Neural cell (in vitro differentiated cells): ENCODE results near the gene MORN4. TPM values are rescaled to one million over a fixed set of nuclear protein-coding genes. Genes with fewer than 3 reads are reported as not detected.

Experiments
- H2AFZ ChIP-seq: fragments of 200-600, 300-800 bp; sonication (generic), shearing (Covaris generic); 2 replicates; pipeline ENCODE4 v1.6.0; 2014; ENCODE audit warnings: low read depth, mild to moderate bottlenecking, antibody characterized with exemption, low read length, moderate library complexity
- H3F3A ChIP-seq: fragments of 200-600 bp; shearing (Covaris generic); 2 replicates; pipeline ENCODE4 v1.6.1; 2016; ENCODE audit warnings: mild to moderate bottlenecking, moderate library complexity, mixed read lengths, antibody characterized with exemption, low read length; ENCODE audit not compliant: insufficient read depth, poor library complexity, severe bottlenecking
- H3K27ac ChIP-seq: fragments of 200-600, 300-800 bp; sonication (generic), shearing (Covaris generic); 2 replicates; pipeline ENCODE4 v1.5.1; 2014; ENCODE audit warnings: mild to moderate bottlenecking, low read length, moderate library complexity
- H3K27me3 ChIP-seq: fragments of 300-800, 200-600 bp; sonication (generic), shearing (Covaris generic); 2 replicates; pipeline ENCODE4 v1.6.0; 2014; ENCODE audit warnings: mild to moderate bottlenecking, low read depth, low read length, moderate library complexity; ENCODE audit not compliant: insufficient read depth
- H3K36me3 ChIP-seq: fragments of 300-800, 200-600 bp; sonication (generic), shearing (Covaris generic); 2 replicates; pipeline ENCODE4 v1.5.1; 2014; ENCODE audit warnings: mild to moderate bottlenecking, antibody characterized with exemption, low read length, moderate library complexity; ENCODE audit not compliant: insufficient read depth
- H3K4me2 ChIP-seq: fragments of 300-800, 200-600 bp; sonication (generic), shearing (Covaris generic); 2 replicates; pipeline ENCODE4 v1.6.0; 2014; ENCODE audit warnings: mild to moderate bottlenecking, low read length
- H3K4me3 ChIP-seq: fragments of 300-800, 200-600 bp; sonication (generic), shearing (Covaris generic); 2 replicates; pipeline ENCODE4 v1.5.1; 2014; ENCODE audit warnings: mild to moderate bottlenecking, low read length, moderate library complexity
- H3K79me2 ChIP-seq: fragments of 200-600 bp; shearing (Covaris generic); replicated peaks from 2 replicates; pipeline ENCODE4 v1.6.0; 2014; ENCODE audit warnings: mild to moderate bottlenecking, low read length, moderate library complexity; ENCODE audit not compliant: insufficient read depth
- H3K9ac ChIP-seq: fragments of 300-800, 200-600 bp; sonication (generic), shearing (Covaris generic); 2 replicates; pipeline ENCODE4 v1.6.1; 2016; ENCODE audit warnings: mild to moderate bottlenecking, low read length, mixed read lengths
- H3K9me2 ChIP-seq: fragments of 200-600 bp; shearing (Covaris generic); 2 replicates; pipeline ENCODE4 v1.6.1; 2016; ENCODE audit warnings: mild to moderate bottlenecking, low read length, mixed read lengths; ENCODE audit not compliant: insufficient read depth
- H3K9me3 ChIP-seq: fragments of 200-600, 300-800 bp; sonication (generic), shearing (Covaris generic); 2 replicates; pipeline ENCODE4 v1.6.1; 2016; ENCODE audit warnings: mild to moderate bottlenecking, mixed run types, low read length, moderate library complexity, mixed read lengths
- H4K20me1 ChIP-seq: fragments of 200-600 bp; shearing (Covaris generic); 2 replicates; pipeline ENCODE4 v1.6.1; 2016; ENCODE audit warnings: mild to moderate bottlenecking, mixed run types; ENCODE audit not compliant: insufficient read depth
- CTCF ChIP-seq: fragments of 450-650 bp; IDR thresholded peaks from 2 replicates; pipeline ENCODE4 v1.5.1; 2014; ENCODE audit warnings: antibody characterized with exemption, mild to moderate bottlenecking, moderate library complexity; ENCODE audit not compliant: poor library complexity, severe bottlenecking
- EP300 ChIP-seq: fragments of 450-650 bp; conservative IDR thresholded peaks from 2 replicates; pipeline ENCODE4 v1.6.1; 2014; ENCODE audit warnings: antibody characterized with exemption, mild to moderate bottlenecking, moderate library complexity; ENCODE audit not compliant: poor library complexity, severe bottlenecking
- EZH2 ChIP-seq: fragments of 200-600, 300-800 bp; shearing (Covaris generic), sonication (generic); IDR thresholded peaks from 2 replicates; pipeline ENCODE4 v1.6.1; 2014; ENCODE audit warnings: antibody characterized with exemption, low read length, borderline replicate concordance, mild to moderate bottlenecking; ENCODE audit not compliant: insufficient read depth, poor library complexity, severe bottlenecking
- MXI1 ChIP-seq: fragments of 450-650 bp; conservative IDR thresholded peaks from 2 replicates; pipeline ENCODE4 v1.6.1; 2014; ENCODE audit warnings: antibody characterized with exemption, mild to moderate bottlenecking; ENCODE audit not compliant: poor library complexity, severe bottlenecking
- POLR2AphosphoS5 ChIP-seq: IDR thresholded peaks from 2 replicates; pipeline ENCODE4 v1.6.1; 2012
- RAD21 ChIP-seq: fragments of 450-650 bp; conservative IDR thresholded peaks from 2 replicates; pipeline ENCODE4 v1.6.1; 2014; ENCODE audit warnings: antibody characterized with exemption, mild to moderate bottlenecking, moderate library complexity
- REST ChIP-seq: IDR thresholded peaks from 2 replicates; pipeline ENCODE4 v1.6.1; 2012; ENCODE audit warnings: borderline replicate concordance
- SMC3 ChIP-seq: fragments of 450-650 bp; conservative IDR thresholded peaks from 2 replicates; pipeline ENCODE4 v1.6.1; 2014; ENCODE audit warnings: antibody characterized with exemption, mild to moderate bottlenecking, moderate library complexity; ENCODE audit not compliant: poor library complexity
- TAF1 ChIP-seq: IDR thresholded peaks from 2 replicates; pipeline ENCODE4 v1.6.1; 2012; ENCODE audit warnings: low read depth
- polyA plus RNA-seq: library from polyadenylated mRNA; depleted of rRNA; stranded (reverse); fragments of >200 nt; gene quantifications from 2 replicates; pipeline ENCODE4 v1.2.3, GENCODE V29; 2014

The MORN4 gene
- polyA plus RNA-seq, 1 donor from 2014 or later, result 64.7 TPM

DNA sequence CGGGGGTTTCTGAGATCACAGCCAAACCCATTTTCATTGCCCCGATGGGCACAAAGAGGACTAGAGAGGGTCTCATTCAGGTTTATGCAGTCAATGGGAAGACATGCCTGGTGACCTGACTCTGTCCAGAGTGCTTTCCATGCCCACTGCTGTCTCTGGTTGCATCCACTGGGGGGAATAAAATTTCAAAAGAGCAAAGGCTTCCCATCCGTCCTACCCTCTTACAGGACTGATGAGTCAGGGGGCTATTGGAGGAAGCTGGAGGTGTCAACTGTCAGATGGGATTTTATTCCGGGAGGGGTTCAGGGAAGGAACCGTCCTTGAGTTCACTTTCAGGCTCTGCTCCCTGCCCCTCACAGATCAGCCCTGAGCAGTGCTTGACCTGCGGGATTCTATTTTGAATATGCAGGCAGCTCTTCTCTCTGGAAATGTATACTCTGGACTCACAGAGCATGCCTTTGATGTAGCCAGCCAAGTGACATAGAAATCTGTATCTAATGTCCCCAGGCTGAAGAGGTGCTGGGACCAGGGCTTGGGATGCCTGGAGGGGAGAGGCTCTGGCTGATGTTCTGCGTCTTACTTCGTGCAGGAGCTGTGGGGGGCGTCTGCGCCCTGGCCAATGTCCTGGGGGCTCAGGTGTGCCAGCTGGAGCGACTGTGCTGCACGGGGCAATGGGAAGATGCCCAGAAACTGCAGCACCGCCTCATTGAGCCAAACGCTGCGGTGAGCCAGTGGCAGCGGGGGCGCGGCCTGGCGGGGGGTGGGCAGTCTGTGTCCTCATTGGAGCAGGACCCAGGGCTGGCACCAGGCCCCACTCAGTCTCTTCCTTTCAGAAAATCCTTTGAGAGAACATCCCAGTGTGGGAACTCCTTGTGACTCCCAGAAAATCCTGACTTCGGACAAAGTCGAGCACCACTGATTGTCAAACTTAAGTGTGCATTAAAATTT lies 31.8 kb downstream of the MORN4 start:
- H3F3A ChIP-seq, result no peaks in the 10 kb centered on the region
- no peaks in the 10 kb centered on the region for H3K36me3 ChIP-seq
- no peaks in the 10 kb centered on the region for H3K9me3 ChIP-seq
- H3K27me3 ChIP-seq, result no peaks in the 10 kb centered on the region
- TF ChIP-seq EP300 (no peak), RAD21 (no peak)
- no peak overlapping the region for H3K27ac ChIP-seq
- H3K4me3 ChIP-seq, result no peak overlapping the region
- H2AFZ ChIP-seq, result no peak overlapping the region
- no peak overlapping the region for H3K9ac ChIP-seq
- no peak overlapping the region for H3K4me2 ChIP-seq
- H4K20me1 ChIP-seq, result no peaks in the 10 kb centered on the region
- H3K79me2 ChIP-seq, result no peaks in the 10 kb centered on the region
- no peaks in the 10 kb centered on the region for H3K9me2 ChIP-seq

GRCh38 chr10:97600616-97601015 lies 32.7 kb downstream of the MORN4 start:
- Histone ChIP-seq H3K9me2 (no peaks in the 10 kb centered on the region), H3K79me2 (no peaks in the 10 kb centered on the region), H4K20me1 (no peaks in the 10 kb centered on the region), H3K27ac (no peak overlapping the region), H3K36me3 (no peaks in the 10 kb centered on the region), H3K27me3 (no peaks in the 10 kb centered on the region), H3F3A (no peaks in the 10 kb centered on the region), H3K9me3 (no peaks in the 10 kb centered on the region), H3K9ac (no peak overlapping the region), H2AFZ (no peak overlapping the region), H3K4me2 (no peak overlapping the region), H3K4me3 (no peak overlapping the region)
- TF ChIP-seq TAF1 (no peak), EZH2 (no peak)

GRCh38 chr10:97599272-97599619 lies 34.1 kb downstream of the MORN4 start:
- no peak overlapping the region for H3K27ac ChIP-seq
- no peak overlapping the region for H3K9ac ChIP-seq
- no peaks in the 10 kb centered on the region for H3K9me3 ChIP-seq
- H3K27me3 ChIP-seq, result no peaks in the 10 kb centered on the region
- no peaks in the 10 kb centered on the region for H4K20me1 ChIP-seq
- no peaks in the 10 kb centered on the region for H3F3A ChIP-seq
- H2AFZ ChIP-seq, result no peak overlapping the region
- no peak overlapping the region for H3K4me2 ChIP-seq
- H3K79me2 ChIP-seq, result no peaks in the 10 kb centered on the region
- no peak overlapping the region for H3K4me3 ChIP-seq
- TF ChIP-seq SMC3 (no peak), RAD21 (no peak), TAF1 (no peak), CTCF (no peak), REST (no peak), MXI1 (no peak), EZH2 (no peak), EP300 (no peak), POLR2AphosphoS5 (no peak)
- no peaks in the 10 kb centered on the region for H3K9me2 ChIP-seq
- no peaks in the 10 kb centered on the region for H3K36me3 ChIP-seq
